HL-60 (cell line): ENCODE results near the gene C1QTNF7.

Source experiments
- GABPA ChIP-seq: IDR thresholded peaks from 2 replicates; pipeline ENCODE4 v1.6.1; 2012; ENCODE audit warnings: low read depth
- SPI1 ChIP-seq: IDR thresholded peaks from 2 replicates; pipeline ENCODE4 v1.6.1; 2012; ENCODE audit warnings: low read depth, mild to moderate bottlenecking, borderline replicate concordance
- TF ChIP-seq, protein P1 (sequence below): IDR thresholded peaks from one replicate; pipeline ENCODE4 v1.5.1; 2011; ENCODE audit warnings: low read length, control low read depth, inconsistent platforms; ENCODE audit not compliant: insufficient read depth

DNA sequence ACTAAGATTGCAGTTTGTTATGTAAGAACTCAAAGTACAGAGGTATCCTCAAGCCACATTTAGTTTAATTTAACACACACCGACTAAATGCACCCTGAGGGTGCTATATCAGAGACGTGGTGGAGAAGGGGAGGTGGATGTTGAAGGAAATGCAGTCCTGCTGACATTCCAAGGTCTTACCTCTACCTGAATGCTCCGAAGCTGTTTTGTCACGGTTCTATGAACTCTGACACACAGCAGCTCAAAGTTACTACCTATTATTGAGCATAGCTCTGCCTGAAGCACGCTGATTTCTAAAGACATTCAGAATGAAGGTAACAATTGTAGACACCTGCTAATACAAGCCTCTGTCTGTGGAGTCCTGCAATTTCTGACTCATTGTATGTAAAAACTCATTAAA is 48.6 kb downstream of the C1QTNF7 start:
- TF ChIP-seq, protein P1, sequence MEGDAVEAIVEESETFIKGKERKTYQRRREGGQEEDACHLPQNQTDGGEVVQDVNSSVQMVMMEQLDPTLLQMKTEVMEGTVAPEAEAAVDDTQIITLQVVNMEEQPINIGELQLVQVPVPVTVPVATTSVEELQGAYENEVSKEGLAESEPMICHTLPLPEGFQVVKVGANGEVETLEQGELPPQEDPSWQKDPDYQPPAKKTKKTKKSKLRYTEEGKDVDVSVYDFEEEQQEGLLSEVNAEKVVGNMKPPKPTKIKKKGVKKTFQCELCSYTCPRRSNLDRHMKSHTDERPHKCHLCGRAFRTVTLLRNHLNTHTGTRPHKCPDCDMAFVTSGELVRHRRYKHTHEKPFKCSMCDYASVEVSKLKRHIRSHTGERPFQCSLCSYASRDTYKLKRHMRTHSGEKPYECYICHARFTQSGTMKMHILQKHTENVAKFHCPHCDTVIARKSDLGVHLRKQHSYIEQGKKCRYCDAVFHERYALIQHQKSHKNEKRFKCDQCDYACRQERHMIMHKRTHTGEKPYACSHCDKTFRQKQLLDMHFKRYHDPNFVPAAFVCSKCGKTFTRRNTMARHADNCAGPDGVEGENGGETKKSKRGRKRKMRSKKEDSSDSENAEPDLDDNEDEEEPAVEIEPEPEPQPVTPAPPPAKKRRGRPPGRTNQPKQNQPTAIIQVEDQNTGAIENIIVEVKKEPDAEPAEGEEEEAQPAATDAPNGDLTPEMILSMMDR, result no peak
- no peak for TF ChIP-seq GABPA
- no peak for TF ChIP-seq SPI1
